Mononuclear cell (primary cell): ENCODE data around the gene WDR1. TPM values are rescaled to one million over a fixed set of nuclear protein-coding genes. Genes with fewer than 3 reads are reported as not detected.

ENCODE experiments used
- H3K27me3 ChIP-seq: 2 replicates; pipeline ENCODE4 v1.6.0; 2011; ENCODE audit warnings: low read length, control low read depth; ENCODE audit not compliant: insufficient read depth
- H3K4me1 ChIP-seq: 2 replicates; pipeline ENCODE4 v1.5.1; 2011; ENCODE audit warnings: mild to moderate bottlenecking, low read length, control low read depth; ENCODE audit not compliant: insufficient read depth
- H3K4me3 ChIP-seq: 2 replicates; pipeline ENCODE4 v1.5.1; 2011; ENCODE audit warnings: mild to moderate bottlenecking, low read length, moderate library complexity
- H3K9me3 ChIP-seq: 2 replicates; pipeline ENCODE4 v1.5.1; 2011; ENCODE audit warnings: low read depth, mild to moderate bottlenecking, control low read depth, low read length
- total RNA-seq: library from RNA; depleted of rRNA; stranded (reverse); fragments of >200 nt; gene quantifications from one replicate; pipeline ENCODE4 v1.2.3, GENCODE V29; 2012

The WDR1 gene
- total RNA-seq, 1 donor: 135 TPM

DNA sequence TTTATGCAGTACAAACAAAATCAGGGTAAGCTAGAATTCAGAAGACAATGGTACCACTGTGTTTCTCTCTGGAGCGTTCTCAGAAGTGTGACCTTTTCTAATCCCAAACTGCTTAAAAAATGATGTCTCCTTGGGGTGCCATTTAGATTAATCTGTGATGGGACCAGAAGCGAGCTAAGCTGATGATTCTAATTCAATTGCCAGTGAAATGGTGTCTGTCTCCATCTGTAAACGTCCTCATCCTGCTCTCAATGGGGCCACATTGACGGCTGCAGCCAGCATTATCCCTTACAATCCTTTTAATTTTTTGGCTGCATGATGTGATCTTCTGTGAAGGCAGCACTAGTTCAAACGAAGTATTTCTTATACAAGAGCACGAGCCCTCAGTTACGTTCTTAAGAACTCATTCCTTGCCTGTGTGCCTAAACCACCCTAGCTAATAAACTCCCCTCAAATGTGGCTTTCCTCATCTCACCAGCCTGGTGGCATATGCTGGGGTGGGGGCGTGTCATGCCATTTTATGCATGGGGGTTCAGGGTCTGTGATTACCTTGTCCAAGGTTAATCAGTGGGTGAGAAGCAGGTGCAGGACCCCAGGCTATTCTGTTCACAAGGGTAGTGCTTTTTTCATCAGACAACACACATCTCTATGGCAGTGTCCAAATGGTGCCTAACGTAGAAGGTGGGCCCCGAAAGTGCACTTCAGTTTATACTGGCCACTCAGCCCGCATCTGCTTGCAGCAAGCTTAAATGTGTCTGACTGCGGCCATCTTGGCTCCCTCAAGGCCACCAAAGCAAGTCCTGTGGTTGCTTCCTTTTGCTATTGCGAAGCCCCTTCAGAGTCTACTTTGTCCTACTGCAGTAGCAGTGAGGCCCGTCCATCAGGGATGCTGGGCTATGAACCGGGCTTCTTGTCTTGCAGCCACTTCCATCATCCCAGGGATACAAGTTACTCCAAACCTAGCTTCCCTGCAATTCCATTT, 49.6 kb downstream of the WDR1 start:
- Histone ChIP-seq H3K9me3 (no peaks in the 10 kb centered on the region), H3K4me3 (no peak overlapping the region), H3K4me1 (peaks cover 15% of the 10 kb centered on the region), H3K27me3 (no peaks in the 10 kb centered on the region)

DNA sequence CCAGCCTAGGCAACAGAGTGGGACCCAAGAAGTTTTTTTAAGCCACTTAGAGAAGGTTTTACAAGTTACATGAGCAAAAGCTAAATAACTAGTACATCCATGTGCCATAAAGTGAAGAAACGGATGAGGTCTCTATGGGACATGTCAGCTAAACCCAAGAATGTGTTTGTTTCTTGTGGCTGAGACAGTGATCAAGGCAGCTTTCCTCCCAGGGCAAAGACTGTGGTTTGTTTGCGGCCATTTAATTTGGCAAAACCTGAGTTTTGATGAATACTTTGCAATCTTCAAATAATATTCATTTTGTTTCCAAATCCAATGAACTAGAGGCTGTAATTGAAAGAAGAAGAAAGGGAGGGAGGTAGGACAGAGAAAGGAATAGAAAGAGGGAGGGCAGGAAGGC, 50.4 kb downstream of the WDR1 start:
- Histone ChIP-seq H3K27me3 (no peaks in the 10 kb centered on the region), H3K4me1 (peaks cover 21% of the 10 kb centered on the region), H3K4me3 (no peak overlapping the region), H3K9me3 (no peaks in the 10 kb centered on the region)

DNA sequence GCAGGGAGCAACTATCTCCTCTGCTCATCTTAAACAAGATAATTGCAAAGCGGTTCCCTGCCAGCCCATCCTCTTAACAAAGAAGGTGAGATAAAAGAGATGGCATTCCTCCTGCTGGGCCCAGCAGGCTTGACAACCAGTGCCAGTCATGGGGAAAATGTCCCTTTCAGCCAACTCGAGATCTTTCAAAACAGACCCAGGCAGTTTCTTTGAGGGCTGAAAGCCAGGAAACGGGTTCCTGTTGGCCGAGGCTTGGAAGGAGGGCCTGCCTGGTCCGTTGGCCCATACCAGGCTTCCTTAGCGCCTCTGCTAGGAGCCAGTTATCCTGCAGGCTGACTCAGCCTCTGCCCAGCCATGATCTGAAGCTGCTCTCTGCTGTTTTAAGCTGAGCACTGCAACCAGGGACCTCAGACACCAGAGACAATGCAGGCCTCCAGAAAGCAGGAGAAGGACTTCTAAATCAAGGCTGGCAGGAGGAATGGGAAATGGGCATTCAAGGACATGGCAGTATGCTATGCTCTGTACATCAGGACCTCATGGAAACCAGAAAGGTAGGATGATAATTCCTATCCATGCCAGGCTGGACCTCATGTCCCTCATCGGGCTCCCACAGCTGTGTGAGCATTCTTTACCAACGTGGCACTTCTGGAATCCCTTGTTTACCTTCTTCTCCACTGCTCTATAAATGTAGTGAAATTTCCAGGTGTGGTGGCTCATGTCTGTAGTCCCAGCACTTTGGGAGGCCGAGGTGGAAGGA, 52.9 kb downstream of the WDR1 start:
- H3K4me1 ChIP-seq: peaks cover 29% of the 10 kb centered on the region
- no peak overlapping the region for H3K4me3 ChIP-seq
- H3K27me3 ChIP-seq: no peaks in the 10 kb centered on the region
- no peaks in the 10 kb centered on the region for H3K9me3 ChIP-seq

GRCh38 chr4:10061650-10062415, 54.8 kb downstream of the WDR1 start:
- Histone ChIP-seq H3K4me1 (peaks cover 29% of the 10 kb centered on the region), H3K9me3 (no peaks in the 10 kb centered on the region), H3K4me3 (no peak overlapping the region), H3K27me3 (no peaks in the 10 kb centered on the region)

DNA sequence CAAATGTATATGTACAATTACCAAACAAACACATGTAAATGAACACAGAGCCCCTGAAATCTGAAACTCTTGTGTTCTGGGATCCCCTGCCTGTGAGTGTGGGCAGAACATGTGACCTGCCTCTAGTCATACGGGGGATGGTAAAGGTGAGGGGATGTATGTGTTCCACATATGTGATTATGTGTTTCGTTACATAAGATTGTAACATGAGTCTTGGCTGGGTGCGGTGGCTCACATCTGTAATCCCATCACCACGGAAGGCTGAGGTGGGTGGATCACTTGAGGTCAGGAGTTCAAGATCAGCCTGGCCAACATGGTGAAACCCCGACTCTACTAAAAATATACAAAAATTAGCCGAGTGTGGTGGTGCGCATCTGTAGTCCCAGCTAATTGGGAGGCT, 58.2 kb downstream of the WDR1 start:
- Histone ChIP-seq H3K9me3 (no peaks in the 10 kb centered on the region), H3K27me3 (no peaks in the 10 kb centered on the region), H3K4me1 (peaks cover 21% of the 10 kb centered on the region), H3K4me3 (no peak overlapping the region)

DNA sequence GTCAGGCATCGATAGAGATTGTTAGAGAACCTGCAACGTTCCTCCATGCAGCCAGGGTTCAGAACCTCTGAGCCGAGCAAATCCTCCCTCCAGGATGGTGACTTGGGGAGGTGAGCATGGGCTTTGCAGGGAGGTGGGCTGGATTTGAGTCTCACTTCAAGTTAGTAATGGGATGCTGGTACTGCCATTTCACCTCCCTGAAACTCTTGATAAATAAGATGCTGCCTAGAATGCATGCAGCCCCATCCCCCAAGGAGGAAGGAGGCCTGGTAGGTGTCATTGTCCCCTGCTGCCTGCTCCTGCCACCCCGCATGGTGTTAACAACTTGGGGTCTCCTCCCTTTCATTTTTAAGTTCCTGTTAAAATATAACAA, 59.6 kb downstream of the WDR1 start:
- Histone ChIP-seq H3K27me3 (no peaks in the 10 kb centered on the region), H3K4me3 (no peak overlapping the region), H3K4me1 (peaks cover 14% of the 10 kb centered on the region), H3K9me3 (no peaks in the 10 kb centered on the region)

DNA sequence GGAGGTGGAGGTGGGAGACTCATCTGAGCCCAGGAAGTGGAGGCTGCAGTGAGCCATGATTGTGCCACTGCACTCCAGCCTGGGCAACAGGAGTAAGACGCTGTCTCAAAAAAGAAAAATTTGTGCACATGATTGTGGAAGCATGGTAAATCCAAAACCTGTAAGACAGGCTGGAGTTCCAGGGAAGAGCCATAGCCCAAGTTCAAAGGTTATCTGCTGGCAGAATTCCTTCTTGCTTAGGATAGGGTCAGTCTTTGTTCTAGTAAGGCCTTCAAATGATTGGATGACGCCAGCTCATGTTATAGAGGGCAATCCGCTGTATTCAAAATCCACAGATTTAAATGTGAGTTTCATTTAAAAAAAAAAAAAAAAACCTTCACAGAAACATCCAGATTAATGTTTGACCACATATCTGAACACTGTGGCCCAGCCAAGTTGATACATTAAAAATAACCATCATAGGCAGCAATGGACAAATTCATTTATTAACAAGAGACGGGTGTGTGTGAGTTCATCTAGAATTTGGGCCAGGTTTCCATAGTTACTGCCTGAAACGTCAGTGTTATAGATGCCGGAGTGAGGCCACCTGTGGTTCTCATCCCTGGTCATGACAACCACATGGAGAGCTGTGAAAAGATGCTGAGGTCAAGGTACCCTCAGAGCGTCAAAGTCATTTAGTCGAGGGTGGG, 60.1 kb downstream of the WDR1 start:
- H3K4me1 ChIP-seq: peaks cover 11% of the 10 kb centered on the region
- no peaks in the 10 kb centered on the region for H3K27me3 ChIP-seq
- no peak overlapping the region for H3K4me3 ChIP-seq
- no peaks in the 10 kb centered on the region for H3K9me3 ChIP-seq

DNA sequence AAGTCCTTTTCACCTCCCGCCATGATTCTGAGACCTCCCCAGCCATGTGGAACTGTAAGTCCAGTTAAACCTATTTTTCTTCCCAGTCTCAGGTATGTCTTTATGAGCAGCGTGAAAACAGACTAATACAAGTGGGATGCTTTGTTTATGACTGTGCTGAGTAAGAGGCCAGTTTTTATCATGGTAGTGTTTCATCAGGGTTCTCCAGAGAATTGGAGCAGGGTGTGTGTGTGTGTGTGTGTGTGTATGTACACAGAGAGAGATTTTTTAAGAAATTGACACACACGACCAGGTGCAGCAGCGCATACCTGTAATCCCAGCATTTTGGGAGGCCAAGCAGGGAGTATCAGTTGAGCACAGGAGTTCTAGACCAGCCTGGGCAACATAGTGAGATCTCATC, 60.7 kb downstream of the WDR1 start:
- Histone ChIP-seq H3K4me3 (no peak overlapping the region), H3K9me3 (no peaks in the 10 kb centered on the region), H3K4me1 (peaks cover 6% of the 10 kb centered on the region)

GRCh38 chr4:10054571-10055041, 62.0 kb downstream of the WDR1 start:
- H3K4me1 ChIP-seq: no peaks in the 10 kb centered on the region
- H3K27me3 ChIP-seq: no peaks in the 10 kb centered on the region
- H3K4me3 ChIP-seq: no peak overlapping the region
- no peaks in the 10 kb centered on the region for H3K9me3 ChIP-seq

More for the DNA sequence above, 60.7 kb downstream of the WDR1 start:
- H3K27me3 ChIP-seq: no peaks in the 10 kb centered on the region

GRCh38 chr4:10053635-10054453, 62.8 kb downstream of the WDR1 start:
- Histone ChIP-seq H3K4me1 (no peaks in the 10 kb centered on the region), H3K4me3 (no peak overlapping the region), H3K27me3 (no peaks in the 10 kb centered on the region), H3K9me3 (no peaks in the 10 kb centered on the region)

- Histone ChIP-seq H3K4me1 (peaks cover 22% of the 10 kb centered on the region), H3K9me3 (no peaks in the 10 kb centered on the region), H3K27me3 (no peaks in the 10 kb centered on the region), H3K4me3 (no peak overlapping the region)
Observed at GRCh38 chr4:10051517-10052135, 65.0 kb downstream of the WDR1 start.

- H3K27me3 ChIP-seq: no peaks in the 10 kb centered on the region
- no peaks in the 10 kb centered on the region for H3K9me3 ChIP-seq
- peaks cover 31% of the 10 kb centered on the region for H3K4me1 ChIP-seq
- no peak overlapping the region for H3K4me3 ChIP-seq
Observed at GRCh38 chr4:10050721-10051120, 65.9 kb downstream of the WDR1 start.

DNA sequence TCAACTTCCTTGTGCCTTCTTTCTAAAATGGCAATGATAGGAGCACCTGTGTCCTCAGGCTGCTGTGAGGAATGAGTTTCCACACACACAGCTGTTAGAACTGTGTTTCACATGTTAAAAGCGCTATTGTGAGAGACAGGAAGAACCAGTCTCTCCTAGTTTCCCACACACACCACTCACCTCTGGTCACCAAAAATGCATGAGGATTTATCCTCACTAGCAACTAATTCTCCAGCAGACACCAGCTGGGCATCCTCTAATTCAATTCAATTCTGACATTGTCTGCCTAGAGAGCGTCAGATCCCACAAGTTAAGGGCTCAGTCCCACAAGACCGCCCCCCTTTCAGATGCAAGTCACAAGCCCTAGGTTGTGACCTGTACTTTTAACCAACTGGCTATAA, 66.3 kb downstream of the WDR1 start:
- H3K27me3 ChIP-seq: no peaks in the 10 kb centered on the region
- H3K4me3 ChIP-seq: no peak overlapping the region
- peaks cover 36% of the 10 kb centered on the region for H3K4me1 ChIP-seq
- H3K9me3 ChIP-seq: no peaks in the 10 kb centered on the region
